Fibroblast of lung (primary cell): ENCODE results near the gene TINCR.

Source experiments
- EZH2 ChIP-seq: IDR thresholded peaks from 2 replicates; pipeline ENCODE4 v1.5.1; 2012; ENCODE audit warnings: low read length, control low read depth, mild to moderate bottlenecking; ENCODE audit errors: missing control alignments
- TF ChIP-seq, protein P1 (sequence below), 2 donors: IDR thresholded peaks in 1 of 2; conservative IDR thresholded peaks in 1 of 2; 1 replicate in 1 of 2; 2 replicates in 1 of 2; pipeline ENCODE4 v1.5.1; 2011 to 2012; ENCODE audit warnings: low read length in 2 of 2, control low read depth in 1 of 2, inconsistent platforms in 1 of 2, low read depth in 1 of 2, mild to moderate bottlenecking in 1 of 2

DNA sequence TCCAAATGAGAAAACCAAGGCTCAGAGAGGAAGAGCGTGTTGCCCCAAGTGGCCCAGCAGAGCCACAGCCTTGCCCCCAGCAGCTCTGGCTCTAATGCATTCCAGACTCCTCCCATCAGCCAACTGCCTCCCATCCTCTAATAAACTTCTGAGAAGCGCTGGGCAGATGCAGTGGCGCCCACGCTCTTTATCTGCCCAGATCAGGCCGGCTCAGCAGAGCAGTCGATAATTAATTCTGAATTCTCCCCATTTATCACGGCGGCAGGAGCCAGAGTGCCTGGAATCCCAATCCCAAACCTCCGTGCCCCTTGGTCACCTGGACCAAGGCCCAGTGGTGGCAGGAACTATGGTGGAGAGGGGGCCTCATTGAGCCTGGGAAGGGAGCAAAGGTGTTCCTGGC, 13.9 kb downstream of the TINCR start:
- TF ChIP-seq, protein P1, sequence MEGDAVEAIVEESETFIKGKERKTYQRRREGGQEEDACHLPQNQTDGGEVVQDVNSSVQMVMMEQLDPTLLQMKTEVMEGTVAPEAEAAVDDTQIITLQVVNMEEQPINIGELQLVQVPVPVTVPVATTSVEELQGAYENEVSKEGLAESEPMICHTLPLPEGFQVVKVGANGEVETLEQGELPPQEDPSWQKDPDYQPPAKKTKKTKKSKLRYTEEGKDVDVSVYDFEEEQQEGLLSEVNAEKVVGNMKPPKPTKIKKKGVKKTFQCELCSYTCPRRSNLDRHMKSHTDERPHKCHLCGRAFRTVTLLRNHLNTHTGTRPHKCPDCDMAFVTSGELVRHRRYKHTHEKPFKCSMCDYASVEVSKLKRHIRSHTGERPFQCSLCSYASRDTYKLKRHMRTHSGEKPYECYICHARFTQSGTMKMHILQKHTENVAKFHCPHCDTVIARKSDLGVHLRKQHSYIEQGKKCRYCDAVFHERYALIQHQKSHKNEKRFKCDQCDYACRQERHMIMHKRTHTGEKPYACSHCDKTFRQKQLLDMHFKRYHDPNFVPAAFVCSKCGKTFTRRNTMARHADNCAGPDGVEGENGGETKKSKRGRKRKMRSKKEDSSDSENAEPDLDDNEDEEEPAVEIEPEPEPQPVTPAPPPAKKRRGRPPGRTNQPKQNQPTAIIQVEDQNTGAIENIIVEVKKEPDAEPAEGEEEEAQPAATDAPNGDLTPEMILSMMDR (conservative IDR thresholded peaks at IDR 0.05 in 1 of 2, IDR thresholded peaks at IDR 0.05 in 1 of 2; ENCODE audit: low read depth in 1 of 2, low read length in 2 of 2) = no peak
- TF ChIP-seq EZH2 = no peak
